ENCODE data around the gene OR1I1. TPM values are rescaled to one million over a fixed set of nuclear protein-coding genes. Genes with fewer than 3 reads are reported as not detected.

The OR1I1 gene
- polyA plus RNA-seq, 1 donor from 2014 or later: not detected

GRCh38 chr19:15142313-15142712 is 60.3 kb downstream of the OR1I1 start:
- Histone ChIP-seq H3K36me3 (ENCODE audit: insufficient read depth, low read length) (no peaks in the 10 kb centered on the region), H3K9me3 (ENCODE audit: low read length) (no peaks in the 10 kb centered on the region)
- TF ChIP-seq EZH2 (IDR thresholded peaks at IDR 0.05; ENCODE audit: borderline replicate concordance, insufficient read depth, low read length, poor library complexity, severe bottlenecking) (no peak), RAD21 (conservative IDR thresholded peaks at IDR 0.05) (no peak), MXI1 (conservative IDR thresholded peaks at IDR 0.05; ENCODE audit: poor library complexity, severe bottlenecking) (no peak), SMC3 (conservative IDR thresholded peaks at IDR 0.05; ENCODE audit: poor library complexity) (no peak), POLR2AphosphoS5 (IDR thresholded peaks at IDR 0.05) (no peak), EP300 (conservative IDR thresholded peaks at IDR 0.05; ENCODE audit: poor library complexity, severe bottlenecking) (no peak), TAF1 (IDR thresholded peaks at IDR 0.05; ENCODE audit: low read depth) (no peak), CTCF (IDR thresholded peaks at IDR 0.05; ENCODE audit: poor library complexity, severe bottlenecking) (no peak)
- TF ChIP-seq, protein P1, sequence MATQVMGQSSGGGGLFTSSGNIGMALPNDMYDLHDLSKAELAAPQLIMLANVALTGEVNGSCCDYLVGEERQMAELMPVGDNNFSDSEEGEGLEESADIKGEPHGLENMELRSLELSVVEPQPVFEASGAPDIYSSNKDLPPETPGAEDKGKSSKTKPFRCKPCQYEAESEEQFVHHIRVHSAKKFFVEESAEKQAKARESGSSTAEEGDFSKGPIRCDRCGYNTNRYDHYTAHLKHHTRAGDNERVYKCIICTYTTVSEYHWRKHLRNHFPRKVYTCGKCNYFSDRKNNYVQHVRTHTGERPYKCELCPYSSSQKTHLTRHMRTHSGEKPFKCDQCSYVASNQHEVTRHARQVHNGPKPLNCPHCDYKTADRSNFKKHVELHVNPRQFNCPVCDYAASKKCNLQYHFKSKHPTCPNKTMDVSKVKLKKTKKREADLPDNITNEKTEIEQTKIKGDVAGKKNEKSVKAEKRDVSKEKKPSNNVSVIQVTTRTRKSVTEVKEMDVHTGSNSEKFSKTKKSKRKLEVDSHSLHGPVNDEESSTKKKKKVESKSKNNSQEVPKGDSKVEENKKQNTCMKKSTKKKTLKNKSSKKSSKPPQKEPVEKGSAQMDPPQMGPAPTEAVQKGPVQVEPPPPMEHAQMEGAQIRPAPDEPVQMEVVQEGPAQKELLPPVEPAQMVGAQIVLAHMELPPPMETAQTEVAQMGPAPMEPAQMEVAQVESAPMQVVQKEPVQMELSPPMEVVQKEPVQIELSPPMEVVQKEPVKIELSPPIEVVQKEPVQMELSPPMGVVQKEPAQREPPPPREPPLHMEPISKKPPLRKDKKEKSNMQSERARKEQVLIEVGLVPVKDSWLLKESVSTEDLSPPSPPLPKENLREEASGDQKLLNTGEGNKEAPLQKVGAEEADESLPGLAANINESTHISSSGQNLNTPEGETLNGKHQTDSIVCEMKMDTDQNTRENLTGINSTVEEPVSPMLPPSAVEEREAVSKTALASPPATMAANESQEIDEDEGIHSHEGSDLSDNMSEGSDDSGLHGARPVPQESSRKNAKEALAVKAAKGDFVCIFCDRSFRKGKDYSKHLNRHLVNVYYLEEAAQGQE (IDR thresholded peaks at IDR 0.05; ENCODE audit: borderline replicate concordance): no peak

More at GRCh38 chr19:15142313-15142712, 60.3 kb downstream of the OR1I1 start:
- H2AFZ ChIP-seq (ENCODE audit: low read depth, low read length): no peak overlapping the region
- no peaks in the 10 kb centered on the region for H3F3A ChIP-seq (ENCODE audit: insufficient read depth, low read length, poor library complexity, severe bottlenecking)
- no peak overlapping the region for H3K4me3 ChIP-seq (ENCODE audit: low read length)
- no peaks in the 10 kb centered on the region for H3K9me2 ChIP-seq (ENCODE audit: insufficient read depth, low read length)
- no peak overlapping the region for H3K4me2 ChIP-seq (ENCODE audit: low read length)
- H3K9ac ChIP-seq (ENCODE audit: low read length): no peak overlapping the region
- no peaks in the 10 kb centered on the region for H3K79me2 ChIP-seq (replicated peaks; ENCODE audit: insufficient read depth, low read length)
- H3K27me3 ChIP-seq (ENCODE audit: insufficient read depth, low read depth, low read length): no peaks in the 10 kb centered on the region
- no peaks in the 10 kb centered on the region for H4K20me1 ChIP-seq (ENCODE audit: insufficient read depth)
- no peak overlapping the region for H3K27ac ChIP-seq (ENCODE audit: low read length)

Other genes with a start within 250 kb of the OR1I1 start
- gene OR7A5, start 247.0 kb upstream of the OR1I1 start, polyA plus RNA-seq: not detected in 2 replicates
- gene OR7C1, start 247.0 kb upstream of the OR1I1 start, polyA plus RNA-seq: not detected in 2 replicates
- gene OR7A10, start 233.3 kb upstream of the OR1I1 start, polyA plus RNA-seq: not detected in 2 replicates
- not detected in 2 replicates for gene OR7A17, start 196.1 kb upstream of the OR1I1 start, polyA plus RNA-seq
- not detected in 2 replicates for gene OR7C2, start 140.7 kb upstream of the OR1I1 start, polyA plus RNA-seq
- gene SLC1A6, start 102.3 kb upstream of the OR1I1 start, polyA plus RNA-seq: 46.6 and 51.7 TPM in 2 replicates
- not detected in 2 replicates for gene CASP14, start 32.7 kb upstream of the OR1I1 start, polyA plus RNA-seq
- gene SYDE1, start 25.2 kb downstream of the OR1I1 start, polyA plus RNA-seq: 0.70 TPM in 1 of 2 replicates, not detected in the other
- gene NOTCH3, start 118.8 kb downstream of the OR1I1 start, polyA plus RNA-seq: 0.21 and 0.34 TPM in 2 replicates
- gene EPHX3, start 150.2 kb downstream of the OR1I1 start, polyA plus RNA-seq: not detected in 2 replicates